NCI-H1092 treated with DMSO at 0.1 percent for 48 hours (cell line): ENCODE results near the gene ABL1.
"Not testable (repeated sequence)": the region's sequence is repeated elsewhere in the genome, so short reads cannot be mapped to it uniquely, and the experiment has no call there.

Experiments used
- DNase-seq: peaks from one replicate; lab custom pipeline; 2025; lab: John Stamatoyannopoulos, UW

Gene ABL1

DNA sequence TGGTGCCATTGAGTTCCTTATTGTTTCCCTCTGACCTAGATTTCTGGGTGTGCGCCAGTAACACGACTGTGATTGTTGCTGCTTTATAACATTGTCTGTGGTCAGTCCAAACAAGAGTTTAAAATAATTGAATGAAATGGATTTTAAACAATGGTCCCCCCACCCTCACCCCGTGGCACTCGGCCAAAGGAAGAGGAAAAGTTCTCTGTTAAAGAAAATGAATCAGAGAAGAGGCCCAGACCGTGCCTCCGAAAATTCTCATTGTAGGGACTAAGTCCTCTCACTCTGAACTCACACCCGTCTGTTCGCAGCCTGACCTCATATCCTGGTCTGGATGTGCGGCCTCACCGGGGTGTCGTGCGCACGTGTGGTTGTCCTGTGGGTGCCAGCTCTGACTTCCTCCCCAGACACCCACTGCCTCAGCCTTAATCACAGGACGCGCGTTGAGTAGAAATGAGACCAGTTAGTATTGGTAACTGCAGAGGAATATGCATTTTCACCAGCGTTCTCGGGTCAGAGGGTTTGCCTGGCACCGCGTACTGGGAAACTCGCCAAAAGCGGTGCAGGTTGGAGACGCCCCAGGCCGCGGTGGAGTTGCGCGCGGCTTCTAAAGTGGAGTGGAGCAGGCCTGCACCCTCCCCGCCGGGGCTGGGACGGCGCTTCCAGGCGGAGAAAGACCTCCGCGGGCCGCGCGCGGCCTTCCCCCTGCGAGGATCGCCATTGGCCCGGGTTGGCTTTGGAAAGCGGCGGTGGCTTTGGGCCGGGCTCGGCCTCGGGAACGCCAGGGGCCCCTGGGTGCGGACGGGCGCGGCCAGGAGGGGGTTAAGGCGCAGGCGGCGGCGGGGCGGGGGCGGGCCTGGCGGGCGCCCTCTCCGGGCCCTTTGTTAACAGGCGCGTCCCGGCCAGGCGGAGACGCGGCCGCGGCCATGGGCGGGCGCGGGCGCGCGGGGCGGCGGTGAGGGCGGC, at the start of gene ABL1:
TSS of gene ABL1 (plus strand) at position 884 of the 966 bp plus-strand sequence. CDS start 193 bp downstream, outside the sequence.
- DNase-seq = peak; percentile 64

DNA sequence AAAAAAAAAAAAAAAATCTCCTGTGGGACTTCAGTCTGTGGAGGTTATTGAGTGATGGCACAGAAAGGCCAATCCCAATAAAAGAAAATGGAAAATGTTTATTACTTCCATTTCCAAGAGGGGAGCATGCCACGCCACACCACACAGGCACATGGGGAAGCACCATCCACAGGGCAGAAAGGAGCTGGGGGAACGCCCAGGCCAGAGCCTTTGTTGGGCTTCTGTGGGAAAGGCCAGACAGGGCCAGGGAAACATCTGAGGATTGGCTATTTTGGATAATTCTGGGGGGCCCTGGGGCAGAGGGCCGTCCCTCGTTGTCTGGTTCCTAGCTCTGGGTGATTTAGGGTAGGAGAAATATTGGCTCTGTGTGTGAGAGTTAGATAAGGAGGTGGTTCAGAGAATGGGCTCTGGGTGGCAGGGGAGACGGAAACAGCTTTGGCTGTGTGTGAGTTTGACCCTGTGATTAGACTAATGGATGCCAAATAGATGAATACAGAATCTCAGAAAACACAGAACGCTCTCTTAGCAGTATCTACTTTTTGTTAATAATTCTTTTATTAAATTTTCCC, 49.0 kb upstream of the ABL1 start:
- no peak for DNase-seq

DNA sequence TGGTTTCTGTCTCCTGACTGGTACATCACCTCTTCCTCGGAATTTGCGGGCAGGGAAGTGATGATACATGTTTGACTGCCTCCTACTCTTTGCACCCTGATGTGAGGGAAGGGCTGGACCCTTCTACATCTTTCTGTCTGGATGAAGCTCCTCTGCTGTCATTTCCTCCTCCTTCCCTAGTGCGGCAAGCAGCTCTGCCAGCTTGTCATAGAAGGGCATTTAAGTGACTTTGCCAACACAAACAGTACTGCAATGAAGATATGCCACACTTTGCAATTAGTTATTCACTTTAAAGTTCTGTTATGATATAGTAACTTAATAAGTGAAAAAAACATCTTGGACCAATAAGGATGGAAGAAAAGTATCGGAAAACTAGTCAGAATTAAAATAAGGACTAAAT, 48.5 kb upstream of the ABL1 start:
- DNase-seq = no peak

DNA sequence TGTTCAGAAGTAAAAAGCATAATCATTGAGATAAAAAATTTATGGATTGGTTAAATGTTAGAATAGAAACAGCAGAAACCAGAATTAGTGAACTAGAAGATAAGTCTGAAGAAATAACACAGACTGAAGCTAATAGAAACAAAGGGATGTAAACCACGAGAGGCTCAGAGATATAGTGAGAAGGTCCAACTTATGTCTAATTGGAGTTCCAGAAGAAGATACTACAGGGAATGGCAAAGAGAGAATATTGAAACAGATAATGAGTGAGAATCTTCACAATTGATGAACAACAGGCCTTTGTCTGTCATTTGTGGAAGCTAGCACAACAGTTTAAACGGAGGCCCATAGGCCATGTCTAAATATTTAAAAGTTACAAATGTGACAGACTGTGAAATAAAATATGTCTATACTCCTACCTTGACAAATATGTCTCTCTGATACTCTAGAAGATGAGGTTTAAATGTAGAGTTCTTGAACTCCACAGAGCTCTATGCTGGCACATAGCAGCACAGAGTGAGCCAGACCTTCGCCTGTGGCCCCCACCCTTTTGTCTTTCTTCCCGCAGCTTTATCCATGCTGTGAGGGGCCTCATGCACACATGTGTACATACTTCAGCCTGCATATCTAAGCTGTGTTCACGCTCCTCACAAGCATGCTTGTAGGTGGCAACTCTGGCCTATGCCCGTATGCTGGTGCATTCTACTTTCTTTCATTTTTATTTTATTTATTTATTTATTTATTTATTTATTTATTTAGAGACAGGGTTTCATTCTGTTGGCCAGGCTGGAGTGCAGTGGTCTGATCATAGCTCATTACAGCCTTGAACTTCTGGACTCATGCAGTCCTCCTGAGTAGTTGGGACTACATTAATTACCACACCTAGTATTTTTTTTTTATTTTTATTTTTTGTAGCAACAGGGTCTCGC, 45.0 kb upstream of the ABL1 start:
- no peak for DNase-seq

DNA sequence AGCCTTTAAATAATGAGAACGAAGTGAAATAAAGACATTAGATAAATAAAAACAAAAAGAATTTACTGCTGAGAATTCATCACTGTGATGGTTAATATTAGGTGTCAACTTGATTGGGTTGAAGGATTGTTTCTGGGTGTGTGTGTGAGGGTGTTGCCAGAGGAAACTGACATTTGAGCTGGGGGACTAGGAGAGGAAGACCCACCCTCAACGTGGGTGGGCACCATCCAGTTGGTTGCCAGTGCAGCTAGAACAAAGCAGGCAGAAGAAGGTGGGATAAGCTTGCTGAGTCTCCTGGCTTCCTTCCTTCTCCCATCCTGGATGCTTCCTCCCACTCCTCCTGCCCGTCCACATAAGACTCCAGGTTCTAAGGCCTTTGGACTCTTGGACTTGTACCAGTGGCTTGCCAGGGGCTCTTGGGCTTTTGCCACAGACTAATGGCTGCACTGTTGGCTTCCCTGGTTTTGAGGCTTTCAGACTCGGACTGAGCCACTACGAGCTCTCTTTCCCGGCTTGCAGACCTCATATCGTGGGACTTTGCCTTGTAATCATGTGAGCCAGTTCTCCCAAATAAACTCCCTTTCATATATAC, 43.7 kb upstream of the ABL1 start:
- DNase-seq = no peak

DNA sequence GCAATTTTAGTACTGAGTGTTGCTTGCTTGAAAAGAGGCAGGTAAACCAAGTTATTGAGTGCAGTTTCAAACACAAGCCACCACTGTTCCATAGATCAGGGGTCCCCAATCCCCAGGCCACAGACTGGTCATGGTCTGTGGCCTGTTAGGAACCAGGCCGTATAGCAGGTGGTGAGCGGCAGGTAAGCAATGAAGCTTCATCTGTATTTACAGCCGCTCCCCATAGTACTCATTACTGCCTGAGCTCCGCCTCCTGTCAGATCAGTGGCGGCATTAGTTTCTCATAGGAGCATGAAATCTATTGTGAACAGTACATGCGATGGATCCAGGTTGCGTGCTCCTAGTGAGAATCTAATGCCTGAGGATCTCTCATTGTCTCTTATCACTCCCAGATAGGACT, 41.5 kb upstream of the ABL1 start:
- DNase-seq = no peak

DNA sequence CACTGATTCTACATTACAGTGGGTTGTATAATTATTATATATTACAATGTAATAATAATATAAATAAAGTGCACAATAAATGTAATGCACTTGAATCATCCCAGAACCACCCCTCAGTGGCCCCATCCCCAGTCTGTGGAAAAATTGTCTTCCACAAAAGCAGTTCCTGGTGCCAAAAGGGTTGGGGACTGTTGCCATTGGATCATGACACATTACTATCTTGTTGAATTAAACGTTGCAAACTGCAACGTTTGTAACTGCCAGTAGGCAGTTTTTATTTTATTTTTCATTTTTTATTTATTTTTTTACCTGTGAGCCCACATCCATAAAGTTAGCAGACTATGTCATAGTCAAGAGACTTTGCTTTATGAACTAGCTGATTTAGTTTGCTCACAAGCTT, 41.0 kb upstream of the ABL1 start:
- DNase-seq = not testable (repeated sequence)

DNA sequence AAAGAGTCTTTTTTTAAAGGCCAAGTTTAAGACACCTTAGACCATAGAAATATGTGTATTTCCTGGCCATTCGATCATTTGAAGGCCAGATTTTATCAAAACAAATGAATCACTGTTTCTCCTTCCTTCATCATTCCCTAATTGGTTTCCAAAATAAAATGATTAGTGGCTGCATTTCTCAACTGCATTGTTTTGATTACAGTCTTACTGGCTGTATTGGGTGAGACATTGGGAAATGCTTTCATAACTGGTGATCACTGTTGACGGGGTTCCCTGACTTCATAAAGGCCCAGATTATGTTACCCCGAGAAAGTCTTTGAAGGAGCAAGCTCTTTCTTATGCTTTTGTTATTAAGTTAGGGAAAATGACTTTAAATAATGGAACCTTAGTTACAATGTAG, 40.6 kb upstream of the ABL1 start:
- DNase-seq = not testable (repeated sequence)

DNA sequence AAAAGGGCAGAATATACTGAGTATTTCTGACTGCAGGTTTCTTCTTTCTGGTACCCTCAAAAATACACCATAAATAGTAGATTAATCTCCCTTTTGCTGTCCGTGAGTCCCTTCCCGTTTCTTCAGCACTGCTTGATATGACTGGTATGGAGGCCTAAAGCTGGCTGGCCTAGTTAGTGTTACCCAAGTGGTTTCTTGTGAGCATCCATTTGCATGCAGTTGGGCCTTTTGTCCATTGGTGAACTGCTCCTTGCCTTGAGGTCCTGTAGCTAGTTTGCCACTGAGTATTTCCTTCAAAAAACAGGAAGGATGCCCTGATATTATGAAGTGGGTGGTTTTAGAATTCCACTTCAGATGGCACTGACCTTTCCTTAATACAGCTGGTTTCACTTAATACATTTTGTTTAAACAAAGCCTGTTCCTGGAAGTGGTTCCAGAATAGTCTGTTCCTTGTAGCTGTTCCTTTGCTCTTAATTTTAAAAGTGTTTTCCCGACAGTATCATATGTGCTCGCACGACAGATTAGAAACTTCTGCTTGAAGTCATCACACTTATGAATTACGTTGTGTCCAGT, 40.0 kb upstream of the ABL1 start:
- no peak for DNase-seq

DNA sequence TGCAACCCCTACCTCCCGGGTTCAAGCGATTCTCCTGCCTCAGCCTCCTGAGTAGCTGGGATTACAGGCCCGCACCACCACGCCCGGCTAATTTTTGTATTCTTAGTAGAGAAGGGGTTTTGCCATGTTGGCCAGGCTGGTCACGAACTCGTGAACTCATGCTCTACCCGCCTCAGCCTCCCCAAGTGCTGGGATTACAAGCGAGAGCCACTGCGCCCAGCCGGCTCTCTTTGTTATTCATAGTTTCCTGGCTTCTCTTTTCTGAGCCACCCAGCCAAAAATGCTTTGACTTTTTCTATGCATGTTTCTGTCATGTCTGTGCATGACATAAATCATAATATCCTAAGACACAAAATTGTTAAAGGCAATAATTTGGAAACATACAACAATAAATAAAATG, 31.9 kb upstream of the ABL1 start:
- DNase-seq = not testable (repeated sequence)

DNA sequence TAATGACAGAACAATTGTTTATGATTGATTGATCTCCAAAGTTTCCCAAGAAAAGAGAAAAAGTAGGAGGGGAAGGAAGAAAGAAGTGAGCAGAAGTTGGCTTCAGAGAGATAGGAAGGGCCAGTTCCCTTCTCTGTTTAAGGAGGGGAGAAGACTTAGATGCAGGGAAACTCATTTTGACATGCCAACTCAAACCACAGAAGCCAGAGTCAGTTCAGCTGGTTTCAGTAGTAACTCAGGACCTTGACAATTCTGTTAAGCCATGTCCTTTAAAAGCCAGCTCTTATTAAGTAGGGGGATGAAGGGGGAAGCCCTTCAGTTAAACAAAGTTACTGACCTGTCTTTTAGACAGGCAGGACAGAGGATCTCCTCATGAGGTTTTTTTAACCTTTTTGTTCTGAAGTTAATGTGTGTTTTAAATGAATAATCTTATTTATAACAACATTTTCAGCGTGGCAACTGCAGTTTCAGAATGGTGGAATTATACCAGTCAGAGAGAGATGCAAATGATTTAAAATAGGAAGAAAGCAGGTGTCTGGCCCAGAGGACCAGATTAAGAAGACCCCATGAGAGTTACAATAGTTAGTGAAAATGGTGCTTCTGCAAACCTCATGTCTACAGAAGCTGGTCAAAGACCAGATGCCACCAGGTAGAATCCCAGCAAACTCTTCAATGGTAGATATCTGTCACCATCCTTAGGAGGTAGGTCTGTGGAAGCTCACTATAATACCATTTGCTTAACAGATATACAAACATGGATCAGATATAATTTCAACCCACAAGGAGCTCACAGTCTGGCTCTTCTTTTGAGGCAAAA, 29.3 kb upstream of the ABL1 start:
- no peak for DNase-seq

DNA sequence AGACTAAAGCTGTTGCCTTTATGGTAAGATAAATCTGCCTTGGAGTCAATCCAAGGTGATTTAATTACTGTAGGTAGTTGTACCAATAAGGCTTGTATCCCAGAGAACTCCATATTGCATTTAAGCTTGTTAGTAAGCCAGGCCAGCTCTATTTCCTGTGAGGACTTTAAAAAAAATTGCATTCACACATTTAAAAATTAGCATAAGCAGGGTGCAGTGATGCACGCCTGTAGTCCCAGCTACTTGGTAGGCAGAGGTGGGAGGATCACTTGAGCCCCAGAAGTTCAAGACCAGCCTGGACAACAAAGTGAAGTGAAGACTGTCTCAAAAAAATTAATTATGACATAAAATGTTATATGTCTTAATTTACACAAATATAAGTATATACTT, 28.7 kb upstream of the ABL1 start:
- DNase-seq = no peak

DNA sequence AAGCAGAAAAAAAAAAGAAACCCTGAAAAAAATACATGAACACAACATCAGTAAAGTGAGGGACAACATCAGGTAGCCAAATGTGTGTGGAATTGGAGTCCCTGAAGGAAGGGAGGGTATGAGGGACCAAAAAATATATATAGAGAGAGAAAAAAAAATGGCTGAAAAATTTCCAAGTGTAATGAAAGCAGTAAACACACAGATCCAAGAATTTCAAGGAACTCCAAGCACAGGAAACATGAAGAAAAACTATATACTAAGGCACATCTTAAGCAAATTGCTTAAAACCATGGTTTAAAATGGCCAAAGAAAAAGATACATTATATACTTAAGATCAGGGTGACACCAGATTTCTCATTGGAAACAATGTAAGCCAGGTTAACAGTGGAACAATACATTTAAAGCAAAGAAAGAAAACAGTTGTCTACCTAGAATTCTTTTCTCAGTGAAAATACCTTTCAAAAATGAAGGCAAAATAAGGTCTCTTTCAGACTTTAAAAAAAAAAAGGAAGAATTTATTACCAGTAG, 24.4 kb upstream of the ABL1 start:
- no peak for DNase-seq

DNA sequence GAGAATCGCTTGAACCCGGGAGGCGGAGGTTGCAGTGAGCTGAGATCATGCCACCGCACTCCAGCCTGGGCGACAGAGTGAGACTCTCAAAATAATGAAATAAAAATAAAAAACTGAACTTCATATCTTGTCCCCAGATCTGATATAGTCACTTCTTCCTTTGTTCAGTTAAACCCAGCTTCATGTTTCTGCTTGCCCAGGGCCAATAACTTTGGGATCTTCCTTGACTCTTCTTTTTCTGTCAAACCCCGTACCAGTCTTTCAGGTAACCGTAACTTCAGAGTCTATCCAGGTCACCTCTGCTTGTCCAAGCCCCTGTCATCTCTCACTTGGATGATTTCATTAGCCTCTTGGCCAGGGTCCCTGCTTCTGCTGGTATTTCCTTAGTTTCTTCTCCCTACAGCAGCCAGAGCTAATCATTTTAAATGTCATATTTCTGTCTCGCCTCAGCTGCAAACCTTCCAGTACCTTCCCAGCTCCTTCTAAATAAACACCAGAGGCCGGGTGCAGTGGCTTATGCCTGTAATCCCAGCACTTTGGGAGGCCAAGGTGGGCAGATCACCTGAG, 19.7 kb upstream of the ABL1 start:
- DNase-seq = no peak

DNA sequence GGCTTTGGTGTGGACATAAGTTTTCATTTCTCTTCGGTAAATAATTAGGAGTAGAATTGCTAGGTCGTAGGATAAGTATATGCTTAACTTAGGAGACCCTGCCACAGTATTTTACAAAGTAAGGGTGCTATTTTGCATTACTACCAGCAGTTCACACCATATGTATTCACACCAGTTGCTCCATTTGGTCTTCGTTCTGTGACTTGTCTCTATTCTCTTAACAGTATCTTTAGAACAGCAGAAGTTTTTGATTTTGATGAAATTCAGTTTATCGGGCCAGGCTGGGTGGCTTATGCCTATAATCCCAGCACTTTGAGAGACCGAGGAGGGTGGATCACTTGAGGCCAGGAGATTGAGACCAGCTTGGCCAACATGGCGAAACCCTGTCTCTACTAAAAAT, 17.1 kb upstream of the ABL1 start:
- DNase-seq = no peak

DNA sequence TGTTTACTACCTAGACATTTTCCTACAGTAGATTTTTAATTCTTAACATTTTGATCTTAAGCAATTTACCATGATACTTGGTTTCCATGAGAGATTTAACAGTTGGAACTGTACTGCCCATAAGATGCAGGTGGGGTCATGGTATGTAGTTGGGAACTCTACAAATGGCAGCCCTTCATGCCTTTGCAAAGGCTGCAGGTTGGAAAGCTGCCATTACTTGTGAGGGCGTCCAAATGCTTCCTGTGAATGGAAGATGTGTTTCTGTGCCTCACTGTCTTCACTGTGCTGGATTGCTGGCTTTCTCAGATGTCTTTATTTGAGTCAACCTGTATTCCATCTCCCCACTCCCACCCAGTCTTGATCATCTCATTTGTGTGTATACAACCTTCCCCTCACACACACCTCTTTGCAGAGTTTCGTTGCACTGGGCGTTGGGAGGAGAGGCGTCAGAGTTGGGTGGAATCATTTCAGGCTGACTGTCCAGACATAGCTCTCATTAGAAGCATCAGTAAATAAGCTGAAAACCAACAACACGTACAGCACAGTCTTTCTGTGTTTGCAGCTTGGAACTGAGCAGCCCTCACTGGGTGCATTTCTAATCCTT, 14.8 kb upstream of the ABL1 start:
- no peak for DNase-seq

DNA sequence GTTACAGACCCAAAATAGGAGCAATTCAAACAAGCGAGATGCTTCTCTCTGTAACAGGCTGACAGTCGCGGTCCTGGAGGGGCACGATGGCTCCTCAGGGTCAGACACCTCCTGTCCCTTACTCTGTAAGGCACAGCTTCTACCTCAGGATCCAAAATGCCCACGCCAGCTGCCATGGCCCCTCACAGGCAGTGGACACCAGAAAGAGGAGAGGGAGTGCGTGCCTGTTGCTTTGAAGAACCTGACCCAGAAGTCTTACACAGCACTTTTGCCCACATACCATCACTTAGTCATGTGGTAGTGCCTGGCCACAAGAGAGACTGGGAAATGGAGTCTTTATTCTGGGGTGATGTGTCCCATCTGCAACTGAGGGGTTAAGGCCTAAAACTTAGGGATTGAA, 11.6 kb upstream of the ABL1 start:
- no peak for DNase-seq

DNA sequence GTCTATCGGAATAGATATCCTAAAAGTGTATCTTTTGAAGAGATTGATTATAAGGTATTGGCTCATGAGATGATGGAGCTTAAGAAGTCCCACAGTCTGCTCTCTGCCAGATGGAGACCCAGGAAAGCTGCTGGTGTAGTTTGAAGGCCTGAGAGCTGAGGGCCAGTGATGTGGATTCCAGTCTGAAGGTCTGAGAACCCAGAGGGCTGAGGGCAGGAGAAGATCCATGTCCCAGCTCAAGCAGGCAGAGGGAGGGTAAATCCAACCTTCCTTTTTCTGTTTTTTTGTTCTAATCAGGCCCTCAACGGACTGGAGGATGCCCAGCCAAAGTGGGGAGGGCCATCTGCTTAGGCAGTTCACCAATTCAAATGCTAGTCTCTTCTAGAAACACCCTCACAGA, 11.0 kb upstream of the ABL1 start:
- DNase-seq = no peak

DNA sequence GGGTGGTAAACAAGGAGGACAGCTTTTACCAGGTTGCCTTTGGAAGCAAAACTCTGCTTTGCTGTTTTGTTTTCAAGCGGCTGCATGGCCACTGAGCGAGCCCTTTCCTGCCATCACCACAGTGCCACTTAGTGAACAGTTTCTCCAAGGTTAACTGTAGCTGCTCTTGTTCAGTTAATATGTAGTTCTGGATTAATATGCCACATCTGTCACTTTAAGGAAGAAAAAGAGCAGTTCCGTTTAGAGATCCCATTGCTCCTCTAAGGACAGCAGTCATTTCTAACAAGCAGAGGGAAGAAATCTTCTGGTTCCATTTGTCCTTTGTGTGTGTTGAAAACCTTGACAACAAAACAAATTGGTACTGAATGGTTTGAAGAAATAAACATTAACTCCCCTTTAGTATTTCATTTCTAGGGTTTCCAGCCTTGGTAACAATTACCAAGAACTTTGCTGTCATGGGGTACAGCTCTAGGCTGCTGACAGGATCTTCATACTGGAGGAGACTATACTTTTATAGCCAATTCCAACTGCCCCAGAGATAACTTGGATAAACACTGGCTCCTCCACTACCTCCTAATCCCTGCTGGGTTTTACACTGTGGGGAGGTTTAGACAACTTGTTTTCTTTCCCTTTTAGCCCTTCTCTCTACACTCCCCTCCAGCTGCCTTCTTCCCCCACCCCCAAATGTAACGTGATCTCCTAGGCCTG, 10.3 kb upstream of the ABL1 start:
- DNase-seq = no peak
